ACC112 (cell line): Measurements from ENCODE around the gene KCP.

ENCODE experiments used
- H2AFZ ChIP-seq: fragments of 200-600 bp; sonication (generic); one replicate; pipeline ENCODE4 v1.6.0; 2017; ENCODE audit warnings: antibody characterized with exemption, low read length; ENCODE audit not compliant: unreplicated experiment
- H3K27ac ChIP-seq: fragments of 200-600 bp; sonication (generic); 2 replicates; pipeline ENCODE4 v1.5.1; 2014; ENCODE audit warnings: low read depth, mild to moderate bottlenecking, antibody characterized with exemption, low read length, moderate library complexity
- H3K27me3 ChIP-seq: fragments of 200-600 bp; sonication (generic); 2 replicates; pipeline ENCODE4 v1.6.1; 2014; ENCODE audit warnings: mild to moderate bottlenecking, antibody characterized with exemption, low read length, moderate library complexity, mixed read lengths; ENCODE audit not compliant: insufficient read depth
- H3K36me3 ChIP-seq: fragments of 200-600 bp; sonication (generic); 2 replicates; pipeline ENCODE4 v1.6.1; 2016; ENCODE audit warnings: mild to moderate bottlenecking, antibody characterized with exemption, low read length, moderate library complexity, mixed read lengths; ENCODE audit not compliant: insufficient read depth
- H3K4me1 ChIP-seq: fragments of 200-600 bp; sonication (generic); one replicate; pipeline ENCODE4 v1.6.1; 2016; ENCODE audit warnings: low read length, mixed read lengths; ENCODE audit not compliant: insufficient read depth, unreplicated experiment, control insufficient read depth
- H3K4me3 ChIP-seq: fragments of 200-600 bp; sonication (generic); 2 replicates; pipeline ENCODE4 v1.5.1; 2014; ENCODE audit warnings: mild to moderate bottlenecking, low read depth, low read length
- H3K79me2 ChIP-seq: fragments of 200-600 bp; sonication (generic); one replicate; pipeline ENCODE4 v1.6.0; 2016; ENCODE audit warnings: low read length; ENCODE audit not compliant: control insufficient read depth, unreplicated experiment, insufficient read depth

KCP gene

DNA sequence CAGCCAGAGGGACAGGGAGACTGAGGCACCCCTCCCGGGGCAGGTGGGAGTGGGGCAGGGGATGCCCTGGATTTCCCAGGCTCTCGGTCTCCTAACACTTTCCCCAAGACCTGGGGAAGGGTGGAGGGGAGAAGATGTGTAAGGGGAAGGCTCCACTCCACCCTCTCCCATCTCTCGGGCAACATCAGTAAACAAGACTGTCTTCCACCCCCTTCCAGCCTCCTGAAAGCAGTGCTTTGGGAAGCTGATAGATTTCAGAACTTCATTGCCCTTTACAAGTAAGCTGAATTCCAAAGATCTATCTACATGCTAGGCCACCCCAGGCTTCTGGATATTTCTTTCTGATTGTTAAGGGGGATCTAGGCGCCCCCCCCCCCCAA, 76.6 kb downstream of the KCP start:
- H3K79me2 ChIP-seq = peaks cover 52% of the 10 kb centered on the region
- H3K27me3 ChIP-seq = no peaks in the 10 kb centered on the region
- peaks cover 29% of the 10 kb centered on the region; the same call in 1 of the 2 replicates for H3K36me3 ChIP-seq
- H3K4me3 ChIP-seq = peak overlapping the region; percentile 99
- H3K4me1 ChIP-seq = peaks cover 30% of the 10 kb centered on the region
- no peak overlapping the region for H2AFZ ChIP-seq
- H3K27ac ChIP-seq = peak overlapping the region; percentile 63

- no peaks in the 10 kb centered on the region for H3K27me3 ChIP-seq
- no peak overlapping the region for H2AFZ ChIP-seq
- peak overlapping the region; percentile 99 for H3K4me3 ChIP-seq
- peaks cover 51% of the 10 kb centered on the region for H3K79me2 ChIP-seq
- peaks cover 35% of the 10 kb centered on the region for H3K4me1 ChIP-seq
- peaks cover 26% of the 10 kb centered on the region; the same call in 1 of the 2 replicates for H3K36me3 ChIP-seq
- H3K27ac ChIP-seq = peak overlapping the region; percentile 63
These were observed 77.2 kb downstream of the KCP start for GRCh38 chr7:128833148-128833945.

DNA sequence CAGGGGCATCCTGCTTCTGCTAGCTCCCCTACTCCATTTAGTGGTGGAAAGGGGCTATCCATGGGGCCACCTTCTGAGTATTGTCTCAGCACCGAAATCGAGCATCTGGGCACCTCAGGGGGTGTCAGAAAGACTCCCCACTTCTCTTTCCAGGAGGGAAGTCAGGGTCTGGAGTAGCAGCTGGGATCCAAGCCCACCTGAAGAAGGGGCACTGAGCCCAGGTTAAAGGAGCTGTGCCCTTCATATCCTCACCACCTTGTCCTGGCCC, 77.7 kb downstream of the KCP start:
- peaks cover 21% of the 10 kb centered on the region; the same call in 1 of the 2 replicates for H3K36me3 ChIP-seq
- peak overlapping the region; percentile 99 for H3K4me3 ChIP-seq
- H3K4me1 ChIP-seq = peaks cover 40% of the 10 kb centered on the region
- peaks cover 51% of the 10 kb centered on the region for H3K79me2 ChIP-seq
- H2AFZ ChIP-seq = no peak overlapping the region
- H3K27me3 ChIP-seq = no peaks in the 10 kb centered on the region
- H3K27ac ChIP-seq = peak overlapping the region; percentile 63

DNA sequence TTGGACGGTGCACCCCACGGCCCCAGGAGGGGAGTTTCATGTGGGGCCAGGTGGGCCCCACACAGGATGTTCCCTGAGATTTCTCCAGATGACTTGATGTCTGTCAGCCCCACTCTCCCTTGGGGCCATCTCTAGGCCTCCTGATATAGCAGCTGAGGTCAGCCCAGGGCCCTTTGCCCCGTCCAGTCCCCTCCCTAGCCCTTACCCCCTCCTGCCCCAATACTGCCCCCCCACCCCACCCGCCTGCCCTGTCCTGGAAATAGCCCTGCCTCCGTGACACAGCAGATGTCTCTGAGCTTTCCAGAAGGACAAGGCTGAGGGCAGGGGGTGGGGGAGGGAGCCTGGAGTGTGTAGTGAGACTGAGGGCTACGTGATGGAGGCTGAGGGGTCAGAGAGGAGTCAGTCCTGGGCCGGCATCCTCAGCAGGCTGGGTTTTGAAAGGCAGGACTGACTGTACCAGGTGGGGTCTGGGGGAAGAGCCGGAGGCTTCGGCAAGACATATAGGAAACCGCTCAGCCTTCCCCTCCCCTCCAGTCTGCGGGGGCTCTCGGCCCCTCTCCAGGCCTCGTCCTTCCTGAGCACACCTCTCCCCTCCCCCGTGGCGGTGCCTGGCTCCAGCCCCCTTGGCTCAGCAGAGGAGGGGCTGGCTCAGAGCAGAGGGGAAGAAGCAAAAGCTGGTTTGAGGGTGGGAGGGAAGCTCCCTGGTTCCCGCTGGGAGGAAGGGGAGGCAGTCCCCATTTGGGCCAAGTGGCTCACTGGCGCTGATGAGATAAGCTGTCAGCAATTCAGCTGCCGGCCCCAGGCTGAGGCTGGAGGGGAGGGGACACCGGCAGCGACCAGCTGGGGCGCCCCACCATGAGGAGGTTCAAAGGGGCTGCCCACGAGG, 78.3 kb downstream of the KCP start:
- H3K27ac ChIP-seq = peak overlapping the region; percentile 63
- no peak overlapping the region for H2AFZ ChIP-seq
- H3K4me1 ChIP-seq = peaks cover 45% of the 10 kb centered on the region
- peaks cover 51% of the 10 kb centered on the region for H3K79me2 ChIP-seq
- no peaks in the 10 kb centered on the region for H3K27me3 ChIP-seq
- H3K36me3 ChIP-seq = peaks cover 16% of the 10 kb centered on the region; the same call in 1 of the 2 replicates
- H3K4me3 ChIP-seq = peak overlapping the region; percentile 99

- Histone ChIP-seq H3K27ac (peak overlapping the region; percentile 63), H2AFZ (no peak overlapping the region), H3K27me3 (no peaks in the 10 kb centered on the region), H3K36me3 (peaks cover 12% of the 10 kb centered on the region; the same call in 1 of the 2 replicates), H3K79me2 (peaks cover 51% of the 10 kb centered on the region), H3K4me3 (peak overlapping the region; percentile 99), H3K4me1 (peaks cover 47% of the 10 kb centered on the region)
These were observed 79.1 kb downstream of the KCP start for GRCh38 chr7:128831178-128831993.

GRCh38 chr7:128830231-128831177, 80.0 kb downstream of the KCP start, which contains the start of gene FLNC:
Gene FLNC (plus strand): TSS chr7:128830406. CDS start chr7:128830638, 232 bp downstream.
- Histone ChIP-seq H3K36me3 (peaks cover 3% of the 10 kb centered on the region; the same call in 1 of the 2 replicates), H2AFZ (peak within 1 kb of the TSS; percentile 52), H3K27me3 (no peaks in the 10 kb centered on the region), H3K27ac (peak within 1 kb of the TSS; percentile 63), H3K4me1 (peaks cover 38% of the 10 kb centered on the region), H3K79me2 (peaks cover 46% of the 10 kb centered on the region), H3K4me3 (peak within 1 kb of the TSS; percentile 99)

GRCh38 chr7:128829391-128830166, 80.9 kb downstream of the KCP start:
- Histone ChIP-seq H3K4me3 (peak overlapping the region; percentile 99), H3K79me2 (peaks cover 39% of the 10 kb centered on the region), H2AFZ (peak overlapping the region; percentile 52), H3K4me1 (peaks cover 35% of the 10 kb centered on the region), H3K36me3 (no peaks in the 10 kb centered on the region), H3K27me3 (no peaks in the 10 kb centered on the region), H3K27ac (peak overlapping the region; percentile 62)

DNA sequence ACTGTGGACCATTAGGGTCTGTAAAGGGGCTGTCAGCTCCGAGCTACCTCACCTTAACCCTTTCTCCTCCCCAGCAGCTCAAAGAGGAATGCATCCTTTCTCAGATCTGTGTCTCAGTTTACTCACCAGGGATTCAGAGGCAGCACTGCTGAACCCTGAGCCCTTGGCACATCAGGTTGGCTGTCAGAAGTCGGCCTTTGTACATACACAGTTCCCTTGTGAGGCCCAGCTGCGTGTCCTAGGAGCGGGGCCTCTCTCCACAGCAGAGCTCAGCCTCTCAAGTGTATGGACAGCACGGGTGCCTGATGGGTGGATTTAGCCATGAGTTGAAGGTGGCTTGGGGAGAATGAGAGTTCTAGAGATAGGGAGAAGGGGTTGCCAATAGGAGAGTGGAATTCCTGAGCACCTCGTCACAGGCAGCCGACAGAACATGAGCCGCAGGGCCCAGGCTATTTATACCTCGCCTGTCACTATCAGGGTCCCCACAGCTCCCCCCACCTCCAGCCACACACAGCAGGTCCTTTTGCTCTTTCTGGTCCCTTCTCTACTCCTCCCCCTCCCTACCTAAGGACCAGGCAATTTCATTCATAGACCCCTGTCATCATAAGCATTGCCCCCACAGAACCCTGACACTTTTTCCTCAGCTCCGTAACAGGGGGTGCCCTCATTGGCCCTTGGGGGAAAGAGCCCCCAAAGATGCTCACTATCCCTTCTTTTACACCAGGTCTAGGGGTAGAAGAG, 82.4 kb downstream of the KCP start:
- peak overlapping the region; percentile 86 for H3K27ac ChIP-seq
- H3K4me3 ChIP-seq = peak overlapping the region; percentile 37
- no peaks in the 10 kb centered on the region for H3K27me3 ChIP-seq
- no peaks in the 10 kb centered on the region for H3K36me3 ChIP-seq
- H2AFZ ChIP-seq = no peak overlapping the region
- H3K79me2 ChIP-seq = peaks cover 29% of the 10 kb centered on the region
- H3K4me1 ChIP-seq = peaks cover 30% of the 10 kb centered on the region
